Stimulated activated effector memory CD8-positive, alpha-beta T cell treated with anti-CD3 and anti-CD28 coated beads, Interleukin-12 subunit alpha, Interleukin-12 subunit beta, amount 100 ng/mL, for 72 hours (primary cell): Measurements from ENCODE around the gene GSX1.
"Not testable (repeated sequence)": the region's sequence is repeated elsewhere in the genome, so short reads cannot be mapped to it uniquely, and the experiment has no call there.

Source experiments
- ATAC-seq: fragments of 150-1000 bp; cut with Tn5 transposase; 2 replicates; pipeline ENCODE4 v1.10.0; 2021
- DNase-seq, 2 donors: peaks; one replicate each; pipeline ENCODE4 v3.0.0; 2021 to 2022; ENCODE audit warnings: low spot score in 2 of 2
- H3K27ac Mint-ChIP-seq: one replicate; pipeline ENCODE4 v1.8.0; 2022; ENCODE audit warnings: mild to moderate bottlenecking, mixed read lengths
- H3K36me3 Mint-ChIP-seq: one replicate; pipeline ENCODE4 v1.8.0; 2022; ENCODE audit warnings: mild to moderate bottlenecking, mixed read lengths
- H3K4me1 Mint-ChIP-seq: one replicate; pipeline ENCODE4 v1.8.0; 2022; ENCODE audit warnings: mixed read lengths
- H3K4me3 Mint-ChIP-seq: one replicate; pipeline ENCODE4 v1.8.0; 2022; ENCODE audit warnings: mild to moderate bottlenecking, mixed read lengths
- H3K9me3 Mint-ChIP-seq: one replicate; pipeline ENCODE4 v1.8.0; 2022; ENCODE audit warnings: mixed read lengths

Gene GSX1

GRCh38 chr13:27810461-27810860 is 18.2 kb downstream of the GSX1 start:
- H3K9me3 Mint-ChIP-seq: no peaks in the 10 kb centered on the region
- ATAC-seq: no peak
- no peaks in the 10 kb centered on the region for H3K36me3 Mint-ChIP-seq
- no peaks in the 10 kb centered on the region for H3K4me1 Mint-ChIP-seq
- no peak overlapping the region for H3K27ac Mint-ChIP-seq
- no peak overlapping the region for H3K4me3 Mint-ChIP-seq
- no peak for DNase-seq

GRCh38 chr13:27813826-27814225 is 21.5 kb downstream of the GSX1 start:
- H3K4me3 Mint-ChIP-seq: no peak overlapping the region
- DNase-seq (no peak), ATAC-seq (no peak)
- no peaks in the 10 kb centered on the region for H3K36me3 Mint-ChIP-seq
- no peaks in the 10 kb centered on the region for H3K4me1 Mint-ChIP-seq
- no peaks in the 10 kb centered on the region for H3K9me3 Mint-ChIP-seq
- H3K27ac Mint-ChIP-seq: no peak overlapping the region

GRCh38 chr13:27817832-27818231 is 25.5 kb downstream of the GSX1 start:
- not testable (repeated sequence) for ATAC-seq, H3K36me3 Mint-ChIP-seq, H3K27ac Mint-ChIP-seq, H3K4me3 Mint-ChIP-seq, DNase-seq, H3K9me3 Mint-ChIP-seq, H3K4me1 Mint-ChIP-seq

DNA sequence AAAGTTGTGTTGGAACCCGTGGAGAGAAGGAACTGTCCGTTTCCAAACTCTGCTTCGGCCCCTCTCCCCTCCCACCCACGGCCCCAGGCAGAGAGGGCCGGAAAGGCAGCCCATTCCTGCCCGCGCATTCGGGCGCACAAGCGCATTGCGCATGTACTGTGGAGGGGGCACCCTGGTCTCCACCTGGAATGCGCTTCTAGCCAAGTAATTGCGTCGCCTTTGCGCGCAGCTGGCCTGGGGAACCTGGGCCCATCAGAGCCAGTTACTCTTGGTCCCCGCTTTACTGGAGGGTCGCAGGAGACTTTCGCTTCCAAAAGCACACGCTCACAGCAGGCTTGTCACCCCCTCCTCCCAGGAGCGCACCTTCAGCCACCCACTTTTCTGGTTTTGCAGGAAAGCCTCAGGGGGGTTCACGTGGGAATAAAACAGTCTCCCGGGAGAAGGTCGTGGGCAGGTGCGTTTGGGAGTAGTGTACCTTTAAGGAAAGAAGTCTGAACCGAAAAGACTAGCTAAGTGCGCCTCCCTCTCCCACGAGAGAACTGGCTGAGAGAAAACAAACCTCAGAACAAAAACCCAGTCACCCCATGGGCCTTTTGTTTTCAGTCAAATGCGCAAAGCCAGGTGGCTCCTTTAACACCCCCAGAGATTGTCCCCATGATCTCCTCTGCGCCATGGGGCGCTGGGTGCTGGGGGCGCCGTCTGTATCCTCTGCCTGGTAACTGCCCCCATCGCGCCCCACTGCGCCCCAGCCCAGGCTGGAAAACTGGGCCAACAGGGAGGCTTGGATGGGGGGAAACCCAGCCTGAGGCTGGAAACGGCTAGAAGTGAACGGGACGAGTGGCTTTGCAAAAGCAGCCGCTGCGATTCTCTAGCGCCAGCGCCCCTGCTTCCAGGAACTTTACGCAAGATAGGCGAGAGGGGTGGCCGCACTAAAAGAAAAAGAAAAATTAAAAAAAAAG is 28.5 kb downstream of the GSX1 start:
- ATAC-seq: no peak
- H3K36me3 Mint-ChIP-seq: no peaks in the 10 kb centered on the region

GRCh38 chr13:27821566-27821965 is 29.3 kb downstream of the GSX1 start:
- H3K4me1 Mint-ChIP-seq: no peaks in the 10 kb centered on the region
- no peak overlapping the region for H3K4me3 Mint-ChIP-seq
- H3K27ac Mint-ChIP-seq: no peak overlapping the region
- H3K9me3 Mint-ChIP-seq: no peaks in the 10 kb centered on the region
- ATAC-seq: no peak
- H3K36me3 Mint-ChIP-seq: no peaks in the 10 kb centered on the region
- DNase-seq: no peak

More for the DNA sequence above, 28.5 kb downstream of the GSX1 start:
- H3K9me3 Mint-ChIP-seq: no peaks in the 10 kb centered on the region
- H3K27ac Mint-ChIP-seq: no peak overlapping the region
- H3K4me1 Mint-ChIP-seq: no peaks in the 10 kb centered on the region
- DNase-seq: no peak
- no peak overlapping the region for H3K4me3 Mint-ChIP-seq

DNA sequence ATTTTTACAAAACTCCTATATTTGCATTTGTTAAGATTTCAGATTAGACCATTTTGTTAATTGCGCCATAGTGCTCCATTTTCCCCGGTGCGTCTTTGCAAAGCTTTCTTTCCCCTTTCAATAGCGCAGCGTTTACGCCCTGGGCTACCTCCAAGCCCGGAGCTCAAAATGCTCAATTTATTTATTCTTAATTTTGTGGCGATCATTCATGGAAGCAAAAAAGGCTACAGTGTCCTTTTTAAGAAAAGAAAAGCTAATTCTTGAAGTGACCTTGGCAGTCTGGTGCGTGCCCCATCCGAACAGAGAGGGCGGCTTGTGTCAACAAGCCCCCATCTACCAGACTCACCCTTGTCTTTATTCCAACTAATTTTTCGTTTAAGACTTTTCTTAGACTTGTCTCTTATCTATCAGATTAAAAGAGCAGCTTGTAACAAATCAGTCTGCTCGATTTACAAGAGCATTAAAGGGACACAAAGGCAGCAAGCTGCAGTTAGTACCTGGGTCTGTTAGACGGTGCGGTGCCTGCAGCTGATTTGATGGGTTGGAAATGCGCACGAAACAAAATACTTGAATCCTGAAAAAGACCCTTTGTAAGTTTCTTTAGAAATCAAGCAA is 30.1 kb downstream of the GSX1 start:
- DNase-seq: no peak
- Mint-ChIP-seq H3K27ac (no peak overlapping the region), H3K4me3 (no peak overlapping the region), H3K36me3 (no peaks in the 10 kb centered on the region), H3K9me3 (no peaks in the 10 kb centered on the region), H3K4me1 (no peaks in the 10 kb centered on the region)
- ATAC-seq: no peak

DNA sequence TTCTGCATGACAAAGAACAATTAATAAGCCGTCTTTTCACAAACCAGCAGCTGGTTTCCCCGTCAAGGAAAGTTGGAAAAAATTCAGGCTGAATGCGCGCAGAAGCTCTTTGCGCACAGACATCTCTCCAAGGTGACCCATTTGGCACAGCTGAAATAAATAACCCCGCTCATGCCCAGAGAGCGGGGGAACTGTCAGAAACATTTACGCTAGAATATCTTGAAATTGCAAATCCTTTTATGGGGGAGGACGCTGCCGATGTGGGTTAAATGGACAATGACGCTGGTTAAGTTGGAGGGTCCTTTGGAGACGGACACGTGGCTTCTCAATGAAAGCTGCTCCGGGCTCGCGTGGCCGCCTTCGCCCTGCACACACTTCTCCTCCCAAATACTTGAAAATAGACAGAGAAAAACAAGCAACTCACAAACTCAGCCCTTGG is 30.6 kb downstream of the GSX1 start:
- ATAC-seq: no peak
- Mint-ChIP-seq H3K4me1 (no peaks in the 10 kb centered on the region), H3K9me3 (no peaks in the 10 kb centered on the region), H3K27ac (no peak overlapping the region), H3K36me3 (no peaks in the 10 kb centered on the region), H3K4me3 (no peak overlapping the region)
- DNase-seq: no peak

- Mint-ChIP-seq H3K4me1 (no peaks in the 10 kb centered on the region), H3K36me3 (no peaks in the 10 kb centered on the region), H3K27ac (no peak overlapping the region), H3K9me3 (no peaks in the 10 kb centered on the region), H3K4me3 (no peak overlapping the region)
- ATAC-seq: no peak
- no peak for DNase-seq
Observed at GRCh38 chr13:27824121-27824520, 31.8 kb downstream of the GSX1 start.

DNA sequence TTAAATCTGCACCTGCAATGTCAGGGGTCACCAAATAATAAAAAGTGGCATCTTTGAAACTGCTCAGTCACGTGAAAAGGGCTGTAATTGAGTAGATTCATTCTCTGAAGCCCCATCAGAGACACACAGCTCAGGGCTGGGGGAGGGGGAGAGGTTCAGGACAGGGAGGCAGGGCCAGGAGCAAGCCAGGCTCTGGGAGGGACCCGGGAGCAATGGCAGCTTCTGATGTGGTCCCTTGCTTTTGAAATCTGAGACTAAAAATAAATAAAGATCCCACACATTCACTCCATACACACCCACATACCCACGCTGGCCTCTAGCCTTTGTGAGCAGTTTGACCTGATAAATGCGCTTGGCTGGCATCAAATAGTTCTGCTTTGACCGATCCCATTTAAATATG is 32.8 kb downstream of the GSX1 start:
- DNase-seq (no peak), ATAC-seq (no peak)
- Mint-ChIP-seq H3K27ac (no peak overlapping the region), H3K4me3 (no peak overlapping the region), H3K4me1 (no peaks in the 10 kb centered on the region), H3K36me3 (no peaks in the 10 kb centered on the region), H3K9me3 (no peaks in the 10 kb centered on the region)

GRCh38 chr13:27826379-27827353 is 34.4 kb downstream of the GSX1 start:
- Mint-ChIP-seq H3K36me3 (no peaks in the 10 kb centered on the region), H3K4me3 (no peak overlapping the region), H3K4me1 (no peaks in the 10 kb centered on the region), H3K9me3 (no peaks in the 10 kb centered on the region), H3K27ac (no peak overlapping the region)
- ATAC-seq (peak; percentile 64), DNase-seq (peak; percentile 49 to 79)

GRCh38 chr13:27827646-27828045 is 35.4 kb downstream of the GSX1 start:
- Mint-ChIP-seq H3K4me3 (no peak overlapping the region), H3K36me3 (no peaks in the 10 kb centered on the region), H3K4me1 (no peaks in the 10 kb centered on the region), H3K27ac (no peak overlapping the region), H3K9me3 (no peaks in the 10 kb centered on the region)
- DNase-seq: no peak
- ATAC-seq: no peak

- no peak overlapping the region for H3K27ac Mint-ChIP-seq
- H3K4me1 Mint-ChIP-seq: no peaks in the 10 kb centered on the region
- no peaks in the 10 kb centered on the region for H3K36me3 Mint-ChIP-seq
- H3K9me3 Mint-ChIP-seq: no peaks in the 10 kb centered on the region
- DNase-seq: peak; percentile 70 to 80
- H3K4me3 Mint-ChIP-seq: peak overlapping the region; percentile 17
- ATAC-seq: peak; percentile 85
Observed at GRCh38 chr13:27830010-27830409, 37.7 kb downstream of the GSX1 start.

GRCh38 chr13:27833206-27833605 is 40.9 kb downstream of the GSX1 start:
- no peak for ATAC-seq
- H3K27ac Mint-ChIP-seq: no peak overlapping the region

DNA sequence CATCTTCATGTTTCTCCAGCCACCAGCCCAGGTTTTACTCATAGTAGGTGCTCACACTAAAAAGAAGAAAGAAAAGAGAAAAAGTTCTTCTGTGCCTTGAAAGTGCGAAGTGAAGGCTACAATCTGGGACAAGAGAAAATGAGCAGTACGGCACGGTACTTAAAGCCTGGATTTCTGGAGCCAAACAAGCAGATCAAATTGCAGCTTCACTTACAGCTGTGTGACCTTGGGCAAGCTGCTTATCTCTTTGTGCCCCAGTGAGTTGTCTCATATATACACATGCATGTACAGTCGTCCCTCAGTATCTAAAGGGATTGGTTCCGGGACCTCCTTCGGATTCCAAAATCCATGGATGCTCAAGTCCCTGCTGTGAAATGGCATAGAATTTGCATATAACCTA is 41.8 kb downstream of the GSX1 start:
- no peaks in the 10 kb centered on the region for H3K36me3 Mint-ChIP-seq
- H3K4me3 Mint-ChIP-seq: no peak overlapping the region
- no peak overlapping the region for H3K27ac Mint-ChIP-seq
- H3K4me1 Mint-ChIP-seq: no peaks in the 10 kb centered on the region
- DNase-seq (no peak), ATAC-seq (no peak)
- H3K9me3 Mint-ChIP-seq: no peaks in the 10 kb centered on the region

More at GRCh38 chr13:27833206-27833605, 40.9 kb downstream of the GSX1 start:
- no peak overlapping the region for H3K4me3 Mint-ChIP-seq
- no peaks in the 10 kb centered on the region for H3K4me1 Mint-ChIP-seq
- DNase-seq: no peak
- no peaks in the 10 kb centered on the region for H3K36me3 Mint-ChIP-seq
- H3K9me3 Mint-ChIP-seq: no peaks in the 10 kb centered on the region

- no peaks in the 10 kb centered on the region for H3K9me3 Mint-ChIP-seq
- DNase-seq (no peak), ATAC-seq (no peak)
- no peak overlapping the region for H3K27ac Mint-ChIP-seq
- H3K4me3 Mint-ChIP-seq: no peak overlapping the region
- H3K36me3 Mint-ChIP-seq: no peaks in the 10 kb centered on the region
- no peaks in the 10 kb centered on the region for H3K4me1 Mint-ChIP-seq
Observed at GRCh38 chr13:27835799-27836198, 43.5 kb downstream of the GSX1 start.
